ENCODE data around the gene PAK6. TPM values are rescaled to one million over a fixed set of nuclear protein-coding genes. Genes with fewer than 3 reads are reported as not detected.
A peak's percentile ranks its signal among the peaks of the same experiment; 100 is the strongest.

PAK6 gene
- polyA plus RNA-seq, 1 donor from 2014 or later: 32.4 TPM

- no peaks in the 10 kb centered on the region for H3K79me2 ChIP-seq (replicated peaks; ENCODE audit: insufficient read depth, low read length)
- no peaks in the 10 kb centered on the region for H3F3A ChIP-seq (ENCODE audit: insufficient read depth, low read length, poor library complexity, severe bottlenecking)
- no peaks in the 10 kb centered on the region for H3K9me2 ChIP-seq (ENCODE audit: insufficient read depth, low read length)
- TF ChIP-seq REST (IDR thresholded peaks at IDR 0.05; ENCODE audit: borderline replicate concordance): no peak
- TF ChIP-seq, protein P1, sequence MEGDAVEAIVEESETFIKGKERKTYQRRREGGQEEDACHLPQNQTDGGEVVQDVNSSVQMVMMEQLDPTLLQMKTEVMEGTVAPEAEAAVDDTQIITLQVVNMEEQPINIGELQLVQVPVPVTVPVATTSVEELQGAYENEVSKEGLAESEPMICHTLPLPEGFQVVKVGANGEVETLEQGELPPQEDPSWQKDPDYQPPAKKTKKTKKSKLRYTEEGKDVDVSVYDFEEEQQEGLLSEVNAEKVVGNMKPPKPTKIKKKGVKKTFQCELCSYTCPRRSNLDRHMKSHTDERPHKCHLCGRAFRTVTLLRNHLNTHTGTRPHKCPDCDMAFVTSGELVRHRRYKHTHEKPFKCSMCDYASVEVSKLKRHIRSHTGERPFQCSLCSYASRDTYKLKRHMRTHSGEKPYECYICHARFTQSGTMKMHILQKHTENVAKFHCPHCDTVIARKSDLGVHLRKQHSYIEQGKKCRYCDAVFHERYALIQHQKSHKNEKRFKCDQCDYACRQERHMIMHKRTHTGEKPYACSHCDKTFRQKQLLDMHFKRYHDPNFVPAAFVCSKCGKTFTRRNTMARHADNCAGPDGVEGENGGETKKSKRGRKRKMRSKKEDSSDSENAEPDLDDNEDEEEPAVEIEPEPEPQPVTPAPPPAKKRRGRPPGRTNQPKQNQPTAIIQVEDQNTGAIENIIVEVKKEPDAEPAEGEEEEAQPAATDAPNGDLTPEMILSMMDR (IDR thresholded peaks at IDR 0.05; ENCODE audit: poor library complexity, severe bottlenecking): peak; percentile 97
- TF ChIP-seq EZH2 (IDR thresholded peaks at IDR 0.05; ENCODE audit: borderline replicate concordance, insufficient read depth, low read length, poor library complexity, severe bottlenecking): no peak
- TF ChIP-seq TAF1 (IDR thresholded peaks at IDR 0.05; ENCODE audit: low read depth): no peak
- TF ChIP-seq POLR2AphosphoS5 (IDR thresholded peaks at IDR 0.05): peak; percentile 22
- TF ChIP-seq MXI1 (conservative IDR thresholded peaks at IDR 0.05; ENCODE audit: poor library complexity, severe bottlenecking): no peak
- TF ChIP-seq EP300 (conservative IDR thresholded peaks at IDR 0.05; ENCODE audit: poor library complexity, severe bottlenecking): no peak
- TF ChIP-seq SMC3 (conservative IDR thresholded peaks at IDR 0.05; ENCODE audit: poor library complexity): peak; percentile 99
- TF ChIP-seq RAD21 (conservative IDR thresholded peaks at IDR 0.05): peak; percentile 94
- H3K27me3 ChIP-seq (ENCODE audit: insufficient read depth, low read depth, low read length): peaks cover 62% of the 10 kb centered on the region
- peak overlapping the region; percentile 38 for H3K4me2 ChIP-seq (ENCODE audit: low read length)
- H3K4me3 ChIP-seq (ENCODE audit: low read length): peak overlapping the region; percentile 55
- no peaks in the 10 kb centered on the region for H3K9me3 ChIP-seq (ENCODE audit: low read length)
- H3K36me3 ChIP-seq (ENCODE audit: insufficient read depth, low read length): no peaks in the 10 kb centered on the region
- peak overlapping the region; percentile 27 for H3K9ac ChIP-seq (ENCODE audit: low read length)
- H4K20me1 ChIP-seq (ENCODE audit: insufficient read depth): no peaks in the 10 kb centered on the region
- no peak overlapping the region for H3K27ac ChIP-seq (ENCODE audit: low read length)
- no peak overlapping the region for H2AFZ ChIP-seq (ENCODE audit: low read depth, low read length)
These were observed 40.7 kb downstream of the PAK6 start for GRCh38 chr15:40279437-40280141.

GRCh38 chr15:40280260-40281056 lies 41.6 kb downstream of the PAK6 start:
- peak overlapping the region; percentile 38 for H3K4me2 ChIP-seq (ENCODE audit: low read length)

More at GRCh38 chr15:40280260-40281056, 41.6 kb downstream of the PAK6 start:
- H3K27ac ChIP-seq (ENCODE audit: low read length): no peak overlapping the region
- no peak for TF ChIP-seq RAD21 (conservative IDR thresholded peaks at IDR 0.05)
- peak; percentile 29 for TF ChIP-seq SMC3 (conservative IDR thresholded peaks at IDR 0.05; ENCODE audit: poor library complexity)
- no peak for TF ChIP-seq TAF1 (IDR thresholded peaks at IDR 0.05; ENCODE audit: low read depth)
- TF ChIP-seq POLR2AphosphoS5 (IDR thresholded peaks at IDR 0.05): no peak
- H3K79me2 ChIP-seq (replicated peaks; ENCODE audit: insufficient read depth, low read length): no peaks in the 10 kb centered on the region
- no peaks in the 10 kb centered on the region for H3K9me3 ChIP-seq (ENCODE audit: low read length)
- H4K20me1 ChIP-seq (ENCODE audit: insufficient read depth): no peaks in the 10 kb centered on the region
- peak overlapping the region; percentile 55 for H3K4me3 ChIP-seq (ENCODE audit: low read length)
- H3K36me3 ChIP-seq (ENCODE audit: insufficient read depth, low read length): no peaks in the 10 kb centered on the region
- no peaks in the 10 kb centered on the region for H3K9me2 ChIP-seq (ENCODE audit: insufficient read depth, low read length)
- H3K9ac ChIP-seq (ENCODE audit: low read length): peak overlapping the region; percentile 27
- no peak overlapping the region for H2AFZ ChIP-seq (ENCODE audit: low read depth, low read length)
- no peaks in the 10 kb centered on the region for H3F3A ChIP-seq (ENCODE audit: insufficient read depth, low read length, poor library complexity, severe bottlenecking)
- peaks cover 62% of the 10 kb centered on the region for H3K27me3 ChIP-seq (ENCODE audit: insufficient read depth, low read depth, low read length)

Data from neural cell (in vitro differentiated cells).